Measurements from ENCODE around the gene JSRP1.

JSRP1 gene

GRCh38 chr19:2216361-2217225 lies 39.6 kb downstream of the JSRP1 start:
- no peak for DNase-seq (ENCODE audit: low spot score)

DNA sequence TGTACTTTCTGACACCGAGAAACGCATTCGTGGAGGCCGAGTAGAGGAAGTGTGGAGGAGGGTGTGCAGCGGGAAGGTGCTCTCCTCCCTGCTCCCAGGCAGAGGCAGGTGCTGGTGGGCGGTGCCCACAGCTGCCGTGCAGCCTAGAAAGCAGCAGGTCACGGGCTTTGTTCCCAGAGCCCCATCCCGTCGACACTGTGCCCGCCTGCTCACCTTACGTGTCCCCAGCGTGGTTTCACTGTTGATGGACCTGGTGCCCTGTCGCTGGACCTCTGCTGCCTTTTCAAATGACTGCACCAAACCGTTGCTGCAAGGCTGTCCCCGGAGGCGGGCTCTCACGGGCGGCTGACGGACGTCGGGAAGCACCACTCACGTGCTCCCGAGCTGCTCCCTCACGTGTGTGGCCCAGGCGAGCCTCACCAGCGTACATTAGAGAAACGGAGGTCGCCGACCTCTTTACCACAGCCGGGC lies 40.9 kb downstream of the JSRP1 start:
- DNase-seq (ENCODE audit: low spot score), result peak; percentile 39

- no peak for DNase-seq (ENCODE audit: low spot score)
These were observed 42.0 kb downstream of the JSRP1 start for GRCh38 chr19:2214251-2214650.

GRCh38 chr19:2213799-2214198 lies 42.4 kb downstream of the JSRP1 start:
- DNase-seq (ENCODE audit: low spot score), result no peak

- no peak for DNase-seq (ENCODE audit: low spot score)
These were observed 43.1 kb downstream of the JSRP1 start for GRCh38 chr19:2212861-2213711.

DNA sequence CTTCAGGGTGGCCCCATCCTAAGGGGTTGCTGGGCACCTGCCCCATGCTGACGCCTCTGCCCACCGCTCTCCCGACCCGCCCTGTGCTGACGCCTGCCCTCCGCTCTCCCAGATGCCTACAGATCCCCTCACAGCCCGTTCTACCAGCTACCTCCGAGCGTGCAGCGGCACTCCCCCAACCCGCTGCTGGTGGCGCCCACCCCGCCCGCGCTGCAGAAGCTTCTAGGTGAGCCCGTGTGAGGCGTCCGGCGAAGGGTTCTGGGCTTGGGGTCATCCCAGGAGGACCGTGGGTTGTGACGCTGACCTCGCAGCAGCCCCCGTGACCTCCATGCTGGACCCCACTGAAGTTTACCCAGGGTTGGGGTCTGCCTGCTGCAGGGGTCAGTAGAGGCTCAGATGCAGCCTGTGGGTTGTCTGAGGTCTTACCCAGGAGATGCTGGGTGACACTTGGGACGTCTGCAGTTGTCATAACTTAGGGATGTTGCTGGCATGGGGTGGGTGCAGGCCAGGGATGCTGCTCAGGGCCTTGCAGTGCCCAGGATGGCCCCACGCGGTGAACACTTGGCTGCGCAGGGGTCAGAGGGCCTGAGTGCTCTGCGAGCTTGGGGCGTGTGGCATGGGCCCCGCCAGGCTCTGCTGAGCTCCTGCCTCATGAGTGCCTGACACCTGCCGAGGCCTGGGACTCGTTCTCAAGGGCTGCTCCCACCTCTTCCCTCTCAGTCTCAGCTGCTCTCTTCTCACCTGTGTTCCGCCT lies 45.1 kb downstream of the JSRP1 start:
- DNase-seq (ENCODE audit: low spot score), result no peak

- no peak for DNase-seq (ENCODE audit: low spot score)
These were observed 46.0 kb downstream of the JSRP1 start for GRCh38 chr19:2210206-2210605.

- DNase-seq (ENCODE audit: low spot score), result no peak
These were observed 46.8 kb downstream of the JSRP1 start for GRCh38 chr19:2209408-2209807.

DNA sequence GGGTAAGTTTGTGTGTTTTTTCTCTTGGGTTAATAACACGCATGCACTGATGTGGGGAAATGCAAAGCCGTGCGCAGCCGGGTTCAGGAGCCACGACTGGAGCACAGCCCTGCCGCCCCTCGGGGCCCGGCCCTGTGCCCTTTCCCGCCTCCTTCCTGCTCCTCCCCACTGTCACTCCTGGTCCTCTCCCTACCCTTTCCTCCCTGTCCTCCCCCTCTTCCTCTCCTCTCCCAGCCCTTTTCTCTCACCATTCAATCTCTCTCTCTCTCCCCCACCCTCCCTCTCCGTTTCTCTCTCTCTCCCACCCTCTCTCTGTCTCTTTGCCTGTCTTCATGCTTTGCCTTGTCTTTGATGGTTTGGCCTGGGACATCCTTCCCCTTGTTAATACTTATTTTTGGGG lies 47.2 kb downstream of the JSRP1 start:
- no peak for DNase-seq (ENCODE audit: low spot score)

DNA sequence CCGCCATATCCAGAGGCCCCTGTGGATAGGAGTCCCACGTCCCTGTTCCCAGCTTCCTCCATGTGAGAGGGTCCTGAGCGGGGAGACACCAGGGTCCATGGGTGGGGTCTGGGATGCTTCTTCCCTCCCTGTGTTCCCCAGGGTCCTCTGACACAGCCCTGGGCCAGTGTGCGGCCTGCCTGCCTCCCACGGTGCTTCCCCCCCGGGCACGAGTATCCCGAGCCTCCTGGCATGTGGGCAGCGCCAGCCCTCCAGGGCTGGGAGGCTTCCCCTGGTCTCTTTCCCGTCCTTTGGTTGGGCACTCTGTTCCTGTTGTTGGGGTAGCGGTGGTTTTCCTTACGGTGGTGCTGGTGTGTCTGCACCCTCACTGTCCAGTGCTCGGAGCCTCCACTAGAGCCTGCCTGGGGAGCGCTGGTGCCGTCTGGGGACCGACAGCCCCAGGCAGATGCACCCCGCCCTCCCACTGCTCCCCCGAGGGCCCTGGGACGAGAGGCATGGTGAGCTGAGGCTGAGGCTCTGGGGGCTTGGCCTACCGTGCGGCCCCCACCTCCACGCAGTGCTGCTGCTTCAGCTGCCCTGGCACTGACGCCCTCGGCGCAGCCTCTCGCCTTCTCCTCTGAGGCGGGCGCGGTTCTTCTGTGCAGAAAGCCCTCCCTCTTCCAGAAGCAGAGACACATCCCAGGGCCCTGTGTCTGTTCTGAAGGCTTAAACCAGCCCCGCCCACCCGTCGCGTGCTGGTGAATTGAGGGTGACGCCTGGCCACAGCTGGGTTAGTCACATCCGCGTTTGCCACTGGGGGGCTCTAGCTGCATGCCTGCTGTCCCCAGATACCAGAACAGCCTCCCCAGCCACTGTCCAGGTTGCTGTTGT lies 48.0 kb downstream of the JSRP1 start:
- peak; percentile 20 for DNase-seq (ENCODE audit: low spot score)

GRCh38 chr19:2207008-2207407 lies 49.2 kb downstream of the JSRP1 start:
- no peak for DNase-seq (ENCODE audit: low spot score)

- no peak for DNase-seq (ENCODE audit: low spot score)
These were observed 53.9 kb downstream of the JSRP1 start for GRCh38 chr19:2202366-2202765.

Data from CD4-positive, alpha-beta T cell treated with Interleukin-2 at 100 ng/mL for 4 hours (primary cell).